ENCODE results near the gene ORM1.
"Not testable (repeated sequence)": the region's sequence is repeated elsewhere in the genome, so short reads cannot be mapped to it uniquely, and the experiment has no call there.

The ORM1 gene

GRCh38 chr9:114324492-114324891 is 1.6 kb downstream of the ORM1 start:
- H3K4me1 Mint-ChIP-seq, result peaks cover 12% of the 10 kb centered on the region
- H3K4me3 Mint-ChIP-seq, result no peak overlapping the region
- H3K27ac Mint-ChIP-seq, result no peak overlapping the region
- DNase-seq (ENCODE audit: low spot score in 2 of 2) (no peak), ATAC-seq (no peak)
- H3K36me3 Mint-ChIP-seq, result no peaks in the 10 kb centered on the region
- H3K9me3 Mint-ChIP-seq, result no peaks in the 10 kb centered on the region

DNA sequence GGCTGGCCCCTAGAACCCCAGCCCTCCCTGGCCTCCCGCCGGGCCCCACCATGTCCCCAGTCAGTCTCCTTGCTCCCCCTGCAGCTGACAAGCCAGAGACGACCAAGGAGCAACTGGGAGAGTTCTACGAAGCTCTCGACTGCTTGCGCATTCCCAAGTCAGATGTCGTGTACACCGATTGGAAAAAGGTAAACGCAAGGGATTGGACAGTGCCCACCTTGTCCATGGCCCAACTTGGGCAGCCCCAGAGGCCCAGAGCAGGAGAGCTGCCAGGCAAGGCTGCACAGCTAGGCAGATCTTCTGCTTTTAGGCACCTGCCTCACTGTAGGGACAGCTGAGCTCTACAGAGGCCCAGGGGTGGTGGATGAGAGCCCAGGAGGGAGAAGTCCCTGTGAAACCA is 2.1 kb downstream of the ORM1 start:
- not testable (repeated sequence) for H3K4me3 Mint-ChIP-seq; DNase-seq (ENCODE audit: low spot score in 2 of 2); H3K27ac Mint-ChIP-seq; H3K9me3 Mint-ChIP-seq; H3K36me3 Mint-ChIP-seq; ATAC-seq
- peaks cover 12% of the 10 kb centered on the region for H3K4me1 Mint-ChIP-seq

DNA sequence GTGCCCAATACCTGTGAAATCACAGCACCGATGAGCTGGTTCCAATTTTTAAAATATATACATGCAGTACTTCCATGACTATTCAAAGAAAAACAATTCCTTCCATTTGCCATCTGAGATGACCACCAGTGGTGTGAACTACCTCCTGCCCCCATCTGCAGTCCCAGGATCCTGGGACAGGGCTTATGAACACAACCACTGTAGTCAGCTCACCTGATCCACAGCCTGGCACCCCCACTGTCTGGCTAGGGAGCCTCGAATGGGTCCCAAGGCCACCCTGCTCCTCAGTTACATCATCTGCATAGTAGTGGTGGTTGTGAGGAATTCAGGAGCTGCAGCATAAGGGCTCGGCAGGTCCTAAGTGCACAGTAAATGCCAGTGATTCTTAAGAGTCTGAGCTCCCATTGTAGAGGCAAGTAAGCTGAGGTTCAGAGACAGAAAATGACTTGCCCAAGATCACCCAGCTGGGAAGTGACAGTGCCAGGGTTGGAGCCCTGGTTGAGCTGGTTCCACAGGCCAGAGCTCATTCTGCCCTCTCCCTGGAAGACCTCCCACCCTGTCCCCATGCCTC is 2.9 kb downstream of the ORM1 start:
- H3K4me1 Mint-ChIP-seq, result peaks cover 12% of the 10 kb centered on the region
- not testable (repeated sequence) for H3K4me3 Mint-ChIP-seq; DNase-seq (ENCODE audit: low spot score in 2 of 2); H3K27ac Mint-ChIP-seq; ATAC-seq; H3K36me3 Mint-ChIP-seq; H3K9me3 Mint-ChIP-seq

- ATAC-seq (no peak), DNase-seq (ENCODE audit: low spot score in 2 of 2) (no peak)
- Mint-ChIP-seq H3K9me3 (no peaks in the 10 kb centered on the region), H3K4me1 (peaks cover 14% of the 10 kb centered on the region), H3K36me3 (peaks cover 19% of the 10 kb centered on the region), H3K4me3 (no peak overlapping the region), H3K27ac (no peak overlapping the region)
Measured at GRCh38 chr9:114327749-114328148, 4.9 kb downstream of the ORM1 start.

DNA sequence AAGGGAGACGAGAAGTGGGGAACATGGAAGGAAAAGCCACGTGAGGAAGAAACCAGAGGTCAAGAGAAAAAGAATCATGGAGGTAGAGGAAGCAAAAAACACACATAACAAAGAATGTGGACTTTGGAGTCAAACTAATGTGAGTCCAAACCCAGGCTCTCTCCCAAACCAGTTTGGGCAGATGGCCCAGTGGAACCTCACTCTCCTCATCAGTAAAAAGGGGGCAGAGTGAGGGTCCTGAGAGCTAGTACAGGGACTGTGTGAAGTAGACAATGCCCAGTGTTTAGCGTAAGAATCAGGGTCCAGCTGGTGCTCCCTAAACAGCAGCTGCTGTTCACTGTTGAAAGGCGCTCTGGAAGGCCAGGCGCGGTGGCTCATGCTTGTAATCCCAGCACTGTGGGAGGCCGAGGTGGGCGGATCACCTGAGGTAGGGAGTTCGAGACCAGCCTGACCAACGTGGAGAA is 5.5 kb downstream of the ORM1 start:
- not testable (repeated sequence) for H3K27ac Mint-ChIP-seq; H3K9me3 Mint-ChIP-seq; ATAC-seq; H3K4me3 Mint-ChIP-seq; DNase-seq (ENCODE audit: low spot score in 2 of 2)
- peaks cover 14% of the 10 kb centered on the region for H3K4me1 Mint-ChIP-seq
- H3K36me3 Mint-ChIP-seq, result peaks cover 20% of the 10 kb centered on the region

DNA sequence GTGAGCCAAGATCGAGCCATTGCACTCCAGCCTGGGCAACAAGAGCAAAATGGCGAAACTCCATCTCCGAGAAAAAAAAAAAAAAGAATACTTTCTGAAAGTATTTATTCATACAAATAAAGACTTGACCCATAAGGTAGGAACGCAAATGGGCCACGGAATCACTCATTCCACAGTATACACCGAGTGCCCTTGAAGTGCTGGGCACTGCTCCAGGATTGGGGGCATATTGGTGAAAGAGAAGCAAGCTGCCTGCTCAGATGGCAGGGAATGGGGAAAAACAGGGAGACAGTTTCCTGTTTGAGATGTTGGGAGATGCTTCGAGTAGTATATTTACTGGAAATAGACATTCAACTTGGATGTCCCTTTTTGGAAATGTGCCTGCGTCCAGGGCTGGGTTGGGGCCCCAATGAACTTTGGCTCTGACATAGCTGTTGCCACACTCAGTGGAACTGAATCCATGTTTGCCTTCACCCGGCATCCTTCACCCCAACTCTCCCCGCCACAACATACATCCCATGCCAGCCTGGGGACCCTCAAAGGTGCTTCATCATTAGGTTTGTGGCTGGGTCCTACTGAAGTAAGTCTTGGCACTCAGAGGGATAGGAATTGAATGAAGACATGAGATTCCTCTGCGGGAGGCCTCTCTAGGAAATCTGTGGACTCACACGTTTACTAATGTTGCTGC is 6.2 kb downstream of the ORM1 start:
- not testable (repeated sequence) for H3K4me3 Mint-ChIP-seq; H3K27ac Mint-ChIP-seq; DNase-seq (ENCODE audit: low spot score in 2 of 2); ATAC-seq; H3K9me3 Mint-ChIP-seq
- H3K36me3 Mint-ChIP-seq, result peaks cover 20% of the 10 kb centered on the region
- peaks cover 14% of the 10 kb centered on the region for H3K4me1 Mint-ChIP-seq

GRCh38 chr9:114329625-114330022 is 6.7 kb downstream of the ORM1 start, which contains the start of gene ORM2:
TSS of gene ORM2 (plus strand) at chr9:114329869. CDS start at chr9:114329905, 36 bp downstream.
- not testable (repeated sequence) for H3K4me3 Mint-ChIP-seq; DNase-seq (ENCODE audit: low spot score in 2 of 2); H3K9me3 Mint-ChIP-seq
- H3K4me1 Mint-ChIP-seq, result peaks cover 14% of the 10 kb centered on the region
- peak within 1 kb of the TSS; percentile 68 for H3K27ac Mint-ChIP-seq
- ATAC-seq, result peak; percentile 14
- peaks cover 24% of the 10 kb centered on the region for H3K36me3 Mint-ChIP-seq

GRCh38 chr9:114330636-114331035 is 7.7 kb downstream of the ORM1 start:
- H3K9me3 Mint-ChIP-seq, result no peaks in the 10 kb centered on the region
- H3K27ac Mint-ChIP-seq, result peak overlapping the region; percentile 68
- H3K4me1 Mint-ChIP-seq, result peaks cover 21% of the 10 kb centered on the region
- H3K36me3 Mint-ChIP-seq, result peaks cover 34% of the 10 kb centered on the region
- no peak for DNase-seq (ENCODE audit: low spot score in 2 of 2)
- no peak for ATAC-seq
- H3K4me3 Mint-ChIP-seq, result no peak overlapping the region

GRCh38 chr9:114331229-114332195 is 8.6 kb downstream of the ORM1 start:
- H3K4me1 Mint-ChIP-seq, result peaks cover 21% of the 10 kb centered on the region
- peak; percentile 14 for ATAC-seq
- H3K36me3 Mint-ChIP-seq, result peaks cover 43% of the 10 kb centered on the region
- H3K27ac Mint-ChIP-seq, result peak overlapping the region; percentile 68
- H3K9me3 Mint-ChIP-seq; DNase-seq (ENCODE audit: low spot score in 2 of 2); H3K4me3 Mint-ChIP-seq: not testable (repeated sequence)

GRCh38 chr9:114332474-114333040 is 9.7 kb downstream of the ORM1 start:
- not testable (repeated sequence) for DNase-seq (ENCODE audit: low spot score in 2 of 2); H3K9me3 Mint-ChIP-seq; H3K4me3 Mint-ChIP-seq; ATAC-seq
- H3K4me1 Mint-ChIP-seq, result peaks cover 21% of the 10 kb centered on the region
- peaks cover 54% of the 10 kb centered on the region for H3K36me3 Mint-ChIP-seq
- peak overlapping the region; percentile 74 for H3K27ac Mint-ChIP-seq

DNA sequence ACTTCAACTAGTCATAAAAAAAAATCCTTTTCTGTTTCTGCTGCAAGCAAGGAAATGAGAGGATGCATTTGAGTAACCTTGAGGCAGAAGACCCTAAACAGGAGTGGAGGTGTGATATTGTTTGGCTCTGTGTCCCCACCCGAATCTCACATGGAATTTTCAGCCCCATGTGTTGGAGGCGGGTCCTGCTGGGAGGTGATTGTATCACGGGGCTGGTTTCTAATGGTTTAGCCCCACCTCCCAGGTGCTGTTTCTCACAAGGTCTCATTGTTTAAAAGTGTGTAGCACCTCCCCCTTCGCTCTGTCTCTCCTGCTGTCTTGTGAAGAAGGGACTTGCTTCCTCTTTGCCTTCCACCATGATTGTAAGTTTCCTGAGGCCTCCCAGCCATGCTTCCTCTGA is 10.8 kb downstream of the ORM1 start:
- ATAC-seq; H3K9me3 Mint-ChIP-seq; DNase-seq (ENCODE audit: low spot score in 2 of 2); H3K27ac Mint-ChIP-seq; H3K4me3 Mint-ChIP-seq: not testable (repeated sequence)
- Mint-ChIP-seq H3K4me1 (peaks cover 21% of the 10 kb centered on the region), H3K36me3 (peaks cover 65% of the 10 kb centered on the region)

- ATAC-seq (no peak), DNase-seq (ENCODE audit: low spot score in 2 of 2) (no peak)
- Mint-ChIP-seq H3K4me1 (peaks cover 21% of the 10 kb centered on the region), H3K4me3 (no peak overlapping the region), H3K36me3 (peaks cover 73% of the 10 kb centered on the region), H3K27ac (peak overlapping the region; percentile 66), H3K9me3 (no peaks in the 10 kb centered on the region)
Measured at GRCh38 chr9:114334490-114334889, 11.6 kb downstream of the ORM1 start.

GRCh38 chr9:114335745-114336144 is 12.8 kb downstream of the ORM1 start:
- ATAC-seq, result no peak
- no peaks in the 10 kb centered on the region for H3K9me3 Mint-ChIP-seq
- H3K27ac Mint-ChIP-seq, result peak overlapping the region; percentile 66
- no peak overlapping the region for H3K4me3 Mint-ChIP-seq
- DNase-seq (ENCODE audit: low spot score in 2 of 2), result no peak
- H3K4me1 Mint-ChIP-seq, result peaks cover 27% of the 10 kb centered on the region
- peaks cover 85% of the 10 kb centered on the region for H3K36me3 Mint-ChIP-seq

DNA sequence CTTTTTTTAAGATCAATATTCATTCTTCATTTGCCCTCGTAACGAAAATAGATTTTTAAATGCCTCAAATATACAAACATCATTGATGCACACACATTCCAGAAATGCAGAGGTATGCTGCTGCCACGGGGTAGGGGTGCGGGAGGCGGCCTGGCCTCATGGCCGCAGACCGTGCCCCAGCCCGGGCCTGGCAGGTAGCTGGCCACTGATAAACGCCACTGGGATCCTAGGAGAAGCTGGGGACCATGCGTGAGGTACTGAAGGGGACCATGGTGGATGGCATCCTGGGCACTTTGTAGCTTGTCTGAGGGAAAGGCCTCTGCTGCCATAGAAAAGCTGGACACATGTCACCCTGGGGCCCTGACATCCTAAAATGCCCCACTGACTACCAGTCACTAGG is 13.3 kb downstream of the ORM1 start:
- ATAC-seq (no peak), DNase-seq (ENCODE audit: low spot score in 2 of 2) (no peak)
- Mint-ChIP-seq H3K36me3 (peaks cover 85% of the 10 kb centered on the region), H3K9me3 (no peaks in the 10 kb centered on the region), H3K4me3 (no peak overlapping the region), H3K4me1 (peaks cover 29% of the 10 kb centered on the region), H3K27ac (peak overlapping the region; percentile 66)

All from stimulated activated effector memory CD8-positive, alpha-beta T cell treated with anti-CD3 and anti-CD28 coated beads, Interleukin-12 subunit alpha, Interleukin-12 subunit beta, amount 100 ng/mL, for 72 hours (primary cell).